HG03432 (cell line): Measurements from ENCODE around the gene TRIM5.
A peak's percentile ranks its signal among the peaks of the same experiment; 100 is the strongest.
"Not testable (repeated sequence)": the region's sequence is repeated elsewhere in the genome, so short reads cannot be mapped to it uniquely, and the experiment has no call there.

Experiments
- ATAC-seq: cut with Tn5 transposase; IDR thresholded peaks from one replicate; pipeline ENCODE4 v1.9.1; 2021; ENCODE audit warnings: mild to moderate bottlenecking, moderate library complexity; ENCODE audit not compliant: unreplicated experiment

Gene TRIM5

DNA sequence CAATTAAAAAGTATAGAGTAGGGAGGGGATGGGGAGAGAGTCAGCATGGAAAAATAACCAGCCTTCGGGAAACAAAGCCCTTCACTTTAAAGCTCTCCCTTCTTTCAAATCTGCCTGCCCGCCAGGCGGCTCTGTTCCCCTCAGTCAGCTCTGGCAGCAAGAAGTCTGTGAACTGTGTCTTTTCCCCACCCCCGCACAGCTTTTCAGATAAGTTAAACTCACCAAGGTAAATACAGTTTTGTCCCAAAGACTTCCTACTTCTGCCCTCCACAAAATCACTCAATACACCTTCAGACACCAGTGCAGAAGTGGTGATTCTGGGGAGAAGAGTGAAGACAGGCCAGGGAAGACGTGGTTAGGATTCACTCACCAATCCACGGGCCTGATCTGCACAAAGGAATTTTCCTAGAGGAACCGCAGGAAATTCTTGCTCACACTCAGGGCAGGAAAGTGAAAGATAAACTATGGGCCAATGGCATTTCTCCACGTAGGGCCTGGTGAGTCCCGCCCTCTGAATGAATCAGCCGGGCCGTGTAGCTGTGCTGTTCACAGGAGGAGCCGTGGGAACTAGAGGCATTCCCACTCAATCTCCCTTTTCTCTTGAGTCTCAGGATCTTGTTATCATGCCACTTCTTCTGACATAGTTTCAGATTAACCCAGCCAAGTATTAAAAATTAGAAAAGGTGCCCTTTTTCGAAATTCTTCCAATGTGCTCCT, at the start of gene TRIM5:
TSS of gene TRIM5 (minus strand) at position 429 of the 717 bp plus-strand sequence. CDS start 4,897 bp downstream, outside the sequence.
- ATAC-seq = peak; percentile 81

GRCh38 chr11:5727691-5728090, 42.8 kb upstream of the TRIM5 start:
- no peak for ATAC-seq

DNA sequence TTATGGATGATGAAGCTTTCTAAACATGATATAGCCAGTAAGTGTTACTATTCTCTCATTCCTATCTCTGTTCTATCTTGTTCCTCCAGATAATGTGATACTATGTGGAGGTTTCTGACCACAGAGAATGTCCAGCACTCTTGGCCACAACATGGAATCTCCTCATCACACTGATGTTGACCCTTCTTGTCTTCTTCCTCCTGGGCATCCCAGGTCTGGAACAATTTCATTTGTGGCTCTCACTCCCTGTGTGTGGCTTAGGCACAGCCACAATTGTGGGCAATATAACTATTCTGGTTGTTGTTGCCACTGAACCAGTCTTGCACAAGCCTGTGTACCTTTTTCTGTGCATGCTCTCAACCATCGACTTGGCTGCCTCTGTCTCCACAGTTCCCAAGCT, 41.5 kb upstream of the TRIM5 start:
- no peak for ATAC-seq

DNA sequence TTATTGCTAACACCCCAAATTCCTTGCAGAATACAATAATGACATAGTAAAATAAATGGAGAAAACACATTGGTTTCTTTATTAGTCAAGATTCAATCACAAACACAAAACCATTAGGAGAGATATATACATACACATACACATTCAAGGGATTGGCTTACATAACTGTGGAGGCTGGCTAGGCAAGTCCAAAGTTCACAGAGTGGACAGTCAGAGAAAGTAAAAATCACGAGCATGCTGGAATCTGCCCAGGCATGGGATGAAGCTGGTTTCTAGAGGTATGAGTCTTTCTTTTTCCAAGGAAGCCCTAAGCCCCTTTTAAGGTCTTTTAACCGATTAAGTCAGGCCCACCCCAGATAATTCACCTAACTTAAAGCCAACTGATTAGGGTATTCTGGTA, 37.7 kb upstream of the TRIM5 start:
- no peak for ATAC-seq

DNA sequence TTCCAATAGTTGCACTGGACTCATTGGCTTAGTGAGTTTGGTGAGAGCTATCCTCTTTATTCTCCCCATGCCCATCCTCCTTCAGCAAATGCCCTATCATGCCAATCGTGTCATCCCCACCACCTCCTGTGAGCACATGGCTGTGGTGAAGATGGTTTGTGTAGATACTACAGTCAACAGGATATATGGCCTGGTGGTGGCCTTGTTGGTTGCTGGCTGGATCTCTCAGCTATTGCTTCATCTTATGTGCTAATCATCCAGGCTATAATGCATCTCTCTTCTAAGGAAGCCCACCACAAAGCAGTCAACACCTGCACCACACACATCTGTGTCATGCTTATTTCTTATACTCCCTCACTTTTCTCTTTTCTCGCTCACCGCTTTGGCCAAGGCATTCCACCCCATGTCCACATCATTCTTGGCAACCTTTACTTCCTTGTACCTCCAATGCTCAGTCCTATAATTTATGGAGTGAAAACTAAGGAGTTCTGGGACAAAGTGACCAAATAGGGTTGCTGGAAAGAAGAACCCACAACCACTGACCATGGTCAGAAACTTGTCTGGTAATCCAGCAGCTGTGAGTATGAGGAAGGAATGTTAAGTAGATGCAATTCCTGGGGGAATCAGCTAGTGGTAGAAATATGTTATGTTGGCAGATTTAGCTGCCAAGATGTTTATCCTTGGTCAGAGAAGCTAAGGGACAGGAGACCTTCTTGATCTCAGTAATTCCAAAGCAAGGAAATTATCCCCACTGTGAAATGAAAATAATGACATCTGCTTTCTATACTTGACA, 35.0 kb upstream of the TRIM5 start:
- ATAC-seq = no peak

DNA sequence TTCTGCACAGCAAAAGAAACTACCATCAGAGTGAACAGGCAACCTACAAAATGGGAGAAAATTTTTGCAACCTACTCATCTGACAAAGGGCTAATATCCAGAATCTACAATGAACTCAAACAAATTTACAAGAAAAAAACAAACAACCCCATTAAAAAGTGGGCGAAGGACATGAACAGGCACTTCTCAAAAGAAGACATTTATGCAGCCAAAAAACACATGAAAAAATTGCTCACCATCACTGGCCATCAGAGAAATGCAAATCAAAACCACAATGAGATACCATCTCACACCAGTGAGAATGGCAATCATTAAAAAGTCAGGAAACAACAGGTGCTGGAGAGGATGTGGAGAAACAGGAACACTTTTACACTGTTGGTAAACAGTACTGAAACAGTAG, 31.6 kb upstream of the TRIM5 start:
- not testable (repeated sequence) for ATAC-seq

GRCh38 chr11:5713695-5714094, 28.8 kb upstream of the TRIM5 start:
- no peak for ATAC-seq

DNA sequence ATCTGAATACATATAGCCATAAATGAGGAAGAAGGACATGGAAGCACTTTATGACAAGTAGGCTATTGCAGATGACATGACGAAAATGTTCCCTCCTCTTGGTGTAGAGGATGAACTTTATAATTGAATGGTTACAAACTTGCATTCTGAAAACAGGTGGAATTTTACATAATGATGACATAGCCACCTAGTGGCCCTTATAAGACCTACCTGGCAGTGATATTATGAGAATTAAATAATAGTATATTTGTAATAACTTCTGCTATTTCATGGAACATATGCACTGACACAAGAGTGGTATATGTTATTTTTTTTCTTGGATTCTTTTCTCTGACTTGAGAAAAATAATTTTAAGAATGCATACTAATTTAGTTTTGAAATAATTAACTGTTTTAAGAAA, 27.6 kb upstream of the TRIM5 start:
- no peak for ATAC-seq

DNA sequence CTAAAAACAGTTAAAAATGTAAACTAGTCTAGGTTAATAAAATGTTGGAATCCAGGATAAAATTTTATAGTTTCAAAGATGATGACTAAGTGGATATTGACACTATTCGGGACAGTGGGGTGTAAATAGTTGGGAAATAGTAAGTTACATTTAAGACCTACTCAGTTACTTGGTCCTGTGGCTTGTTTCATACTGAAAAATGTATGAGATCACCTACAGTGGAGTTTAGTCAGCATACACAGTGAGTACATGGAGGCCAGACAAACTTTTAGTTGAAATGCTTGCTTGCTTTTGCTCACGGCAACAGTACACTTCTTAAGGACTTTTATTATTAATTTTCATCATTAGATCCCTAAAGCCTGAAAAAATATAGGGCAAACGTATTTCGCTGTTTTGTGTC, 20.8 kb upstream of the TRIM5 start:
- no peak for ATAC-seq

DNA sequence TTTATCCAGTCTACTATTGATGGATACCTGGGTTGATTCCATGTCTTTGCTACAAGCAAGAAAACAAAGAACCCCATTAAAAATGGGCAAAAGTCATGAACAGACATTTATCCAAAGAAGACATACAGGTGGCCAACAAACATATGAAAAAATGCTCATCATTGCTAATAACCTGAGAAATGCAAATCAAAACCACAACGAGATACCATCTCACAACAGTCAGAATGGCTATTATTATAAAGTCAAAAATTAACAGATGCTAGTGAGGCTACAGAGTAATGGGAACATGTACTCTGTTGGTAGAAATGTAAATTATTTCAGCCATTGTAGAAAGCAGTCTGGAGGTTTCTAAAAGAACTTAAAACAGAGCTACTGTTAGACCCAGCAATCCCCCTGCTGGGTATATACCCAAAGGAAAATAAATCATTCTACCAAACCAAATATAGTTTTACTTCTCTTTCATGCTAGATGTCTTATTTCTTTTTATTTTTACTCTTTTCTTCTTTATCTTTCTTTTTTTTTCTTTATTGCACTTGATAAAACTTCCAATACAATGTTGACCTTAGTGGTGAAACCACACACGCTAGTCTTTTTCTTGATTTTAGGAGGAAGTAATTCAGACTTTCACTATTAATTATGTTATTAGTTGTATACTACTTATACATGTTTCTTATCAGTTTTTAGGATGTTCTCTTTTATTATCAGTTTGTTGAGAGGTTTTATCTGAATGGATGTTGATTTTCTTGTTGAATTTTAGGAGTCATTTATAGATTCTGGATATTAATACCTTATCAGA, 19.1 kb upstream of the TRIM5 start:
- ATAC-seq = peak; percentile 83

- ATAC-seq = no peak
Measured at GRCh38 chr11:5701055-5701577, 16.2 kb upstream of the TRIM5 start.

DNA sequence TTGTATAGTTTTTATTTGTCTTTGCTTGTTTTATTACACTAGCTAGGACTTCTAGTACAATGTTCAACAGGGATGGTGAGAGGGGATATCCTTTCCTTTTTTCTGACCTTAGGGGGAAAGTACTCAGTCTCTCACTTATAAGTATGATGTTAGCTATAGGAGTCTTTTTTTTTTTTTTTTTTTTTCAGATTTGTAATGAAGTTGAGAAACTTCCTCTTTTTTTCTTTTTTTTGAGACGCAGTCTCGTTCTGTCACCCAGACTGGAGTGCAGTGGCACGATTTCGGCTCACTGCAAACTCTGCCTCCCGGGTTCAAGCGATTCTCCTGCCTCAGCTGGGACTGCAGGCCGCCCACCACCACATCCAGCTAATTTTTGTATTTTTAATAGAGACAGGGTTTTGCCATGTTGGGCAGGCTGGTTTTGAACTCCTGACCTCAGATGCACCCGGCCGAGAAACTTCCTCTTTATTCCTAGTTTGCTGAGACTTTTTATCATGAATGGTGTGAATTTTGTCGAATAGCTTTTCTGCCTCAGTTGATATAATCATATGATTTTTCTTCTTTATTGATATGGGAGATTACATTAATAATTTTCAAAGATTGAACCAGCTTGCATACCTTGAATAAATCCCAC, 15.7 kb upstream of the TRIM5 start:
- ATAC-seq = no peak

GRCh38 chr11:5698281-5698680, 13.4 kb upstream of the TRIM5 start:
- ATAC-seq = no peak

- no peak for ATAC-seq
Measured at GRCh38 chr11:5696210-5696609, 11.3 kb upstream of the TRIM5 start.

DNA sequence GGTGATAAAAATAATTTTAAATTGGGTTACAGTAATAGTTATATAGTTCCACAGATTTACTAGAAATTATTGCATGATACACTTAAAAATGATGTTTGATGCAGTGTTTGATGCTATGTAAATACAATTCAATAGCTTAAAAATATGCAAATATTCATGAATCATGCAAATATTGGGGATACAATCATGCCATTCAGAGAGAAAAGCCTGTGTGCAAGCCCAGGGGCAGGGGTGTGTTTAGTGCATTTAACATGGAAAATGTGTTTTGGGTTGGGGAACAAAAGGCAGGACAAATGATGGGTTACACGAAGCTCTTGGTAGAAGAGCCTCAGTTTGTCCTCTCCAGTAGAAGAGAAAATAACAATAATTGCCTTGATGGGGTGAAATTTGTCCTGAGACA, 10.7 kb upstream of the TRIM5 start:
- no peak for ATAC-seq

GRCh38 chr11:5694642-5695041, 9.8 kb upstream of the TRIM5 start:
- ATAC-seq = no peak

DNA sequence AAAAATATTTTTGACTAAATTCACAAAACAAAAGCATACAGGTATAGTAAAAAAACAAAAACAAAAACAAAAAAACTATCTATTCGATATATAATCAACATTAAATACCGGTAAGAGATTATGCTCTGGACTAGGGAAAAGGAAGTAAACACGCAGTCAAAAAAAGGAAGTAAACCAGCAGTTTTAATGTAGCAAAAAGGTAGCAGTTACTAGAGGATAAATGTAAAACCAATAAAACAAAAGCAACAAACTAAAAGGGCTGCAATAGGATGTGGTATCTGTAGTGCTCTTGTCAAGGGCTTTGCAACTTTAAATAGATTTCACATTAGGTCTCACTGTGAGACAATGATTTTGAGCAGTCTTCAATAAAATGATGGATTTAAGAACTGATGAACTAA, 7.1 kb upstream of the TRIM5 start:
- no peak for ATAC-seq

DNA sequence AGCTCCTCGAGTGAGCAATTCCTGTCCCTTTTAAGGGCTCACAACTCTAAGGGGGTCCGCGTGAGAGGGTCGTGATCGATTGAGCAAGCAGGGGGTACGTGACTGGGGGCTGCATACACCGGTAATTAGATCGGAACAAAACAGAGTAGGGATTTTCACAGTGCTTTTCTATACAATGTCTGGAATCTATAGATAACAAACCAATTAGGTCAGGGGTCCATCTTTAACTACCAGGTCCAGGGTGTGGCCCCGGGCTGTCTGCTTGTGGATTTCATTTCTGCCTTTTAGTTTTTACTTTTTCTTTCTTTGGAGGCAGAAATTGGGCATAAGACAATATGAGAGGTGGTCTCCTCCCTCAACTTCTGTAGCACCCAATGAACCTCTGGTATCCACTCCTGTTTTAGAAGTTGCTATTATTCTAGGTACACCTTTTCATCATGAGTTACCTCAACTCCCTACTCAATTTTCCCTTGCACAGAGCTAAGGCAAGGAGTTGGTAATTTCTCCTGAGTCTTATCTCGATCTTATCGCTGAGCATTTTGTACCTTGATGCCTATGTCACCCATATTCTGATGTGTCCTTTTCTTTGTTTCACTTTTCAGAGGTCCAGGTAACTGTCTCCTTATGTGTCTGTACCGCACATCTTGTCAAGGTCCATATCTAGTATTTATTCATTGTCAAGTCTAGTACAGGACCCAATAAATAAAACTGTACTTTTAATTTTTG, 6.5 kb upstream of the TRIM5 start:
- not testable (repeated sequence) for ATAC-seq

- ATAC-seq = no peak
Measured at GRCh38 chr11:5690736-5691135, 5.9 kb upstream of the TRIM5 start.

DNA sequence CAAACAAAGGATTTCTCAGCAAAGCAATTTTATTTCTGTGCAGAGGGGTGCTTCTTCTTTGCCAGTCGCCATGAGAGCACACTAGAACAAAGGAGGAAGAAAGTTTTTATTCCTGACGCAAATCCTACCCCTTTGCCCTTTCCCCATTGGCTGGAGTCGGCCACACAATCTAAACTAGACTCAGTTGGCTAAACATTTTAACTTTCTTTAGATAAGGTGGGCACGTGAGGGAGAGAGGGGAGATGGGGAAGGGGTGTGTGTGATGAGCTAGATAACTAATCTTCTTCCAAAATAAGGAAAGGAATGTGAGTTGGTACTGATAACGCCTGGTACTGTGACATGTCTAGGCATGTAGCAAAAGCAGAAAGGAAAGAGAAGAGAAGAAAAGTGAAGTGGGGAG, 5.3 kb upstream of the TRIM5 start:
- ATAC-seq = no peak
